Suppressor macrophage (primary cell): ENCODE data around the gene RAB18.
A peak's percentile ranks its signal among the peaks of the same experiment; 100 is the strongest.

Source experiments
- DNase-seq, 4 experiments: peaks; one replicate each; pipeline ENCODE4 v3.0.0-alpha.2; 2020 to 2022

Gene RAB18

GRCh38 chr10:27504808-27505460 lies 830 bp downstream of the RAB18 start:
- peak; percentile 32 to 68 (median 48) for DNase-seq

- peak in 1 of 4 experiments; percentile 9 for DNase-seq
Measured at GRCh38 chr10:27505537-27505936, 1.4 kb downstream of the RAB18 start.

GRCh38 chr10:27506280-27506679 lies 2.2 kb downstream of the RAB18 start:
- DNase-seq, result peak; percentile 15 to 42 (median 26)

- DNase-seq, result no peak
Measured at GRCh38 chr10:27512548-27512947, 8.4 kb downstream of the RAB18 start.

GRCh38 chr10:27513451-27514191 lies 9.5 kb downstream of the RAB18 start:
- DNase-seq, result no peak

GRCh38 chr10:27514243-27514642 lies 10.1 kb downstream of the RAB18 start:
- no peak for DNase-seq

GRCh38 chr10:27518261-27518660 lies 14.2 kb downstream of the RAB18 start:
- no peak for DNase-seq

- peak in 2 of 4 experiments; percentile 22 to 32 for DNase-seq
Measured at GRCh38 chr10:27525819-27526218, 21.7 kb downstream of the RAB18 start.

- no peak for DNase-seq
Measured at GRCh38 chr10:27526242-27526641, 22.1 kb downstream of the RAB18 start.

- DNase-seq, result no peak
Measured at GRCh38 chr10:27527666-27528295, 23.7 kb downstream of the RAB18 start.

- DNase-seq, result peak in 1 of 4 experiments; percentile 15
Measured at GRCh38 chr10:27529010-27529783, 25.1 kb downstream of the RAB18 start.

- no peak for DNase-seq
Measured at GRCh38 chr10:27530477-27530876, 26.4 kb downstream of the RAB18 start.

GRCh38 chr10:27531336-27531847 lies 27.3 kb downstream of the RAB18 start:
- no peak for DNase-seq

- DNase-seq, result no peak
Measured at GRCh38 chr10:27534161-27534700, 30.1 kb downstream of the RAB18 start.

- DNase-seq, result no peak
Measured at GRCh38 chr10:27535317-27535716, 31.2 kb downstream of the RAB18 start.

- peak; percentile 38 to 68 (median 61) for DNase-seq
Measured at GRCh38 chr10:27536437-27536836, 32.3 kb downstream of the RAB18 start.

- DNase-seq, result no peak
Measured at GRCh38 chr10:27537166-27537565, 33.1 kb downstream of the RAB18 start.

GRCh38 chr10:27537787-27538186 lies 33.7 kb downstream of the RAB18 start:
- no peak for DNase-seq

GRCh38 chr10:27540672-27541071 lies 36.6 kb downstream of the RAB18 start:
- DNase-seq, result no peak

- no peak for DNase-seq
Measured at GRCh38 chr10:27541796-27542729, 38.0 kb downstream of the RAB18 start.

- DNase-seq, result no peak
Measured at GRCh38 chr10:27542812-27543211, 38.7 kb downstream of the RAB18 start.
